Activated T-cell treated with anti-CD3 and anti-CD28 coated beads, Interleukin-2, amount 50 U/mL, for 72 hours (primary cell): ENCODE data around the gene MAGEA9. TPM values are rescaled to one million over a fixed set of nuclear protein-coding genes. Genes with fewer than 3 reads are reported as not detected.
"Not testable (repeated sequence)": the region's sequence is repeated elsewhere in the genome, so short reads cannot be mapped to it uniquely, and the experiment has no call there.

Source experiments
- ATAC-seq, 2 donors: fragments of 150-1000 bp; cut with Tn5 transposase; replicated peaks in 1 of 2; 2 replicates each; pipeline ENCODE4 v1.10.0; 2021; ENCODE audit warnings: moderate library complexity in 2 of 2, mild to moderate bottlenecking in 1 of 2
- DNase-seq, 2 donors: peaks; one replicate each; pipeline ENCODE4 v3.0.0; 2021 to 2022; ENCODE audit warnings: mixed read lengths in 1 of 2
- H3K27ac Mint-ChIP-seq: one replicate; pipeline ENCODE4 v1.8.0; 2022; ENCODE audit warnings: mild to moderate bottlenecking, moderate library complexity, mixed read lengths
- H3K27me3 Mint-ChIP-seq: one replicate; pipeline ENCODE4 v1.8.0; 2022; ENCODE audit warnings: low read depth, mixed read lengths
- H3K36me3 Mint-ChIP-seq, 2 donors: one replicate each; pipeline ENCODE4 v1.8.0; 2022; ENCODE audit warnings: mixed read lengths in 2 of 2, mild to moderate bottlenecking in 1 of 2; ENCODE audit not compliant: insufficient read depth in 2 of 2
- H3K4me1 Mint-ChIP-seq: one replicate; pipeline ENCODE4 v1.8.0; 2022; ENCODE audit warnings: low read depth, mixed read lengths
- H3K4me3 Mint-ChIP-seq, 2 donors: one replicate each; pipeline ENCODE4 v1.8.0; 2022; ENCODE audit warnings: mild to moderate bottlenecking in 2 of 2, mixed read lengths in 2 of 2, moderate library complexity in 2 of 2
- H3K9me3 Mint-ChIP-seq, 2 donors: one replicate each; pipeline ENCODE4 v1.8.0; 2022; ENCODE audit warnings: mixed read lengths in 2 of 2
- total RNA-seq, 2 donors: library from RNA; stranded (reverse); gene quantifications; one replicate each; pipeline ENCODE4 v1.2.3, GENCODE V29; 2022

MAGEA9 gene
- total RNA-seq, 2 donors from 2014 or later = not detected

DNA sequence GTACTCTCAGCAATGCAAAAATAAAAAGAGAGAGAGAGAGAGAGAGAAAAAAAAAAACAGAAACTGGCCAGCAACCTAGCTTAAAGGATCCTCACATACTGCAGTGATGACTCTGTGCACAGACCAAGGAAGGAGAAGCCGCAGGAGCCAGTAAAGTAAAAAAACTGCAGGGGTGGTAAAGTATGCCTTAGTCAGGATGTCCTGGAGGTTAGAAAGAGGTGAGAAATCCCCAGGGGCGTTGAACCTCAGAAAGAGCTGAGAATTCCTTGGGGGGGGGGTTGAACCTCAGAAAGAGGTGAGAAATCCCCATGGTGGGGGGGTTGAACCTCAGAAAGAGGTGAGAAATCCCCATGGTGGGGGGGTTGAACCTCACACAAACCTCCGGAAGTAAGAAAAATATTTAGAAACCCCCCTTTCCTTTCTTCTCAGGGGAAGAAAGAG, 48.0 kb downstream of the MAGEA9 start:
- Mint-ChIP-seq H3K9me3 (no peaks in the 10 kb centered on the region), H3K27me3 (peaks cover 61% of the 10 kb centered on the region), H3K4me1 (peaks cover 25% of the 10 kb centered on the region), H3K4me3 (peak overlapping the region; percentile 71 to 86), H3K36me3 (no peaks in the 10 kb centered on the region), H3K27ac (peak overlapping the region; percentile 88)
- ATAC-seq = peak; percentile 84 to 87
- peak; percentile 23 to 25 for DNase-seq

DNA sequence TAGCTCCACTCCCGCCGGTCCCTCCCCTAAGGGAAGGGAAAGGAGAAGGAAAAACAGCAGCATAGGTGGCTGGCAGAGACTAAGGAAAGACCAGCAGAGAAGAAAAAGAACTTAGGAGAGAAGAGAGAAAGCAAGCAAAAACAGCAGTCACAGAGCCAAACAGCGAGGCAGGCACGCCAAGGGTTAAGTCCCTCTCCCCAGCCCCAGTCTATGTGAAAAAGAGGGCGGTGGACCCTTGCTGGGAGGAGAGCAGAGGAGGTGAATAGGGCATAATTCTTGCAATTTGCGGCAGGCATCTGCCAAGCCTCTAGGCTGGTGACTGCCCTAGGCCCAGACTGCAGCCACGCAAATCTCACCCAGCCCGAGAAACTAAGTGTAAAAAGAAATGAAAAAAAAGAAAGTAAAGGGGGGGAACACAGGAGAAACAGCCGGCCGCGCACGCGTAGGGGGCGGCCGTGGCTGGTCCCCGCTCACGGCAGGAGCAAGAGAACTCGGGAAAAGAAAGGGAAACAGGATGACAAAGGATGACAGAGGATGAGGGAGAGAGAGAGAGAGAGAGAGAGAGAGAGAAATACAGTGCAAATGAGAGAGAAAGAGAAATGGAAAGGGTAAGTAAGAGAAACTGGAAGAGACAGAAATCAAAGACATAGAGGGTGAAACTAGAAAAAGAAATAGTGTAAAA, 48.6 kb downstream of the MAGEA9 start:
- Mint-ChIP-seq H3K4me3 (peak overlapping the region; percentile 71 to 86), H3K27ac (peak overlapping the region; percentile 84), H3K36me3 (no peaks in the 10 kb centered on the region), H3K27me3 (peaks cover 56% of the 10 kb centered on the region), H3K4me1 (peaks cover 25% of the 10 kb centered on the region), H3K9me3 (no peaks in the 10 kb centered on the region)
- ATAC-seq = peak; percentile 78 to 87
- peak; percentile 23 to 46 for DNase-seq

DNA sequence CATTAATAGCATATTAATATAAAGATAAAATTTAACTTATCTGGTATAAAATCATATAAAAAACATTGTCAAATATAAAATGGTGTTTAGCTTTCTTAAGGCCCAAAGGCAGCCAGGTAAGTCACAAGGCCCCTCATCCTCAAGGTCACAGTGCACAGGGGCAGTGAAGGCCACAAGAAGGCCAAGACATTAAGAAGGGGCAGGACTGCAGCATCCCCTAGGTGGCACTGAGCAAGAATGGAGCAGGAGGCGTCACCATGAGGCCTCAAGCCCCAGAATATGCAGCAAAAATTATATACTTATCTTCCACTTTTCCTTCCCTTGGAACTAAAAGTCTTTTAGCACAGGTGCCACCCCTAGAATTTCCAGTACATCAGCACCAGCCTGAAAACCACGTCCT, 49.7 kb downstream of the MAGEA9 start:
- H3K27me3 Mint-ChIP-seq = peaks cover 57% of the 10 kb centered on the region
- no peak overlapping the region for H3K27ac Mint-ChIP-seq
- H3K9me3 Mint-ChIP-seq = no peaks in the 10 kb centered on the region
- peaks cover 25% of the 10 kb centered on the region for H3K4me1 Mint-ChIP-seq
- no peak for DNase-seq
- H3K36me3 Mint-ChIP-seq = no peaks in the 10 kb centered on the region
- ATAC-seq = no peak
- no peak overlapping the region for H3K4me3 Mint-ChIP-seq

DNA sequence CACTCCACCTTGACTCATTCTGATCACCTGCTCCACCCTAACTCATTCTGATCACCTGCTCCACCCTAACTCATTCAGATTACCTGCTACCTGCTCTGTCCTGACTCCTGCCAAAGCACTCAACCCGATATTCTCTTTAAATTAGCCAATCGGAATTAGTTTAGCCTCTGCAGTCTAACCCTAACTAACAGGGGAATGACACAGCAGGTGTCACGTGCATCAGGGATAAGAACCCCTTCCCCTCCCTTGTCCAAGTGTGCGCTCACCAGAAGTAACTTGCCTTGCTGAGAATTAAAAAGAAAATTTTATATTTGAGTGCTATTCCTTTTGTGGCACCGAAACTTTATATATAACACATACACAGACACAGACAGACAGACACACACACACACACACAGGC, 55.0 kb downstream of the MAGEA9 start:
- not testable (repeated sequence) for H3K27ac Mint-ChIP-seq, ATAC-seq, DNase-seq, H3K36me3 Mint-ChIP-seq, H3K4me3 Mint-ChIP-seq, H3K9me3 Mint-ChIP-seq
- peaks cover 56% of the 10 kb centered on the region for H3K27me3 Mint-ChIP-seq
- peaks cover 12% of the 10 kb centered on the region for H3K4me1 Mint-ChIP-seq

DNA sequence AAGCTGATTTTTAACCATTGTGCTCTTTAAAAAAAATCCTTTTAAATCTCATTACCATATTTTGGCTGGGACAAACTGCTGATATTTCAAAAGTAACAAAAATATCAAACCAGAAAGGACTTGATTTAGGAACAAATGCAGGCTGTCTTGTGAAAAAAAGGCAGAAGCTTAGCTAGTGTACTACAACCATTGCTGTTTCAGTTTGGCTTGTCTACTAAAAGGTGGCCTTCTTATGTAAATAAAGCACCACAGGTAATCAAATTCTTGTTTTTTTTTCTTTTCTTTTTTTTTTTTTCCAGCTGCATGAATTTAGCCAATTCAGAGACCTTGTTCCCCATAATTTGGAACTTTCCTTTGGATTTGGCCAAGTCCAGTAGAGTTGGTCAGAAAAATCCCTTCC, 55.4 kb downstream of the MAGEA9 start:
- DNase-seq = no peak
- H3K27me3 Mint-ChIP-seq = peaks cover 51% of the 10 kb centered on the region
- peaks cover 12% of the 10 kb centered on the region for H3K4me1 Mint-ChIP-seq
- ATAC-seq = no peak
- H3K27ac Mint-ChIP-seq = no peak overlapping the region
- H3K36me3 Mint-ChIP-seq = no peaks in the 10 kb centered on the region
- no peaks in the 10 kb centered on the region for H3K9me3 Mint-ChIP-seq
- H3K4me3 Mint-ChIP-seq = no peak overlapping the region

Other genes with a start within 250 kb of the MAGEA9 start
- 10 to 100 TPM; 26.7 to 28.1 TPM for gene EOLA1, start 240.9 kb upstream of the MAGEA9 start, total RNA-seq
- gene HSFX3, start 232.0 kb upstream of the MAGEA9 start, total RNA-seq = not detected
- not detected for gene MAGEA9B, start 194.5 kb upstream of the MAGEA9 start, total RNA-seq
- gene HSFX2, start 186.6 kb upstream of the MAGEA9 start, total RNA-seq = under 1 TPM; 0.17 to 0.39 TPM
- gene TMEM185A, start 150.1 kb upstream of the MAGEA9 start, total RNA-seq = 10 to 100 TPM; 19.8 to 22.9 TPM
- not detected for gene MAGEA11, start 69.9 kb upstream of the MAGEA9 start, total RNA-seq
- under 1 TPM; 0.67 to 1.00 TPM for gene HSFX1, start 7.9 kb upstream of the MAGEA9 start, total RNA-seq
- not detected for gene MAGEA8, start 99.3 kb downstream of the MAGEA9 start, total RNA-seq
- not detected for gene HSFX4, start 147.6 kb downstream of the MAGEA9 start, total RNA-seq
- gene EOLA2, start 156.6 kb downstream of the MAGEA9 start, total RNA-seq = 10 to 100 TPM; 44.2 to 54.3 TPM